ENCODE measurements around the gene DAGLA.

- TF ChIP-seq EZH2 (IDR thresholded peaks at IDR 0.05) = no peak
- TF ChIP-seq POLR2AphosphoS5 (IDR thresholded peaks at IDR 0.05; ENCODE audit: borderline replicate concordance, low read depth, low read length) = no peak
- TF ChIP-seq FOXP2 (optimal IDR thresholded peaks at IDR 0.05; ENCODE audit: control extremely low read depth, extremely low read length, insufficient read depth) = no peak
Measured at GRCh38 chr11:61686066-61686465, 5.9 kb downstream of the DAGLA start.

Measured in SK-N-MC (cell line).